GM18867 (cell line): ENCODE measurements around the gene CADM2.
"Not testable (repeated sequence)": the region's sequence is repeated elsewhere in the genome, so short reads cannot be mapped to it uniquely, and the experiment has no call there.

Experiments used
- ATAC-seq: cut with Tn5 transposase; IDR thresholded peaks from one replicate; pipeline ENCODE4 v1.9.1; 2021; ENCODE audit warnings: mild to moderate bottlenecking, moderate library complexity; ENCODE audit not compliant: unreplicated experiment

Gene CADM2

GRCh38 chr3:85074003-85074402 lies 115.2 kb downstream of the CADM2 start:
- no peak for ATAC-seq

GRCh38 chr3:85075663-85076062 lies 116.9 kb downstream of the CADM2 start:
- ATAC-seq = no peak

- no peak for ATAC-seq
Measured at GRCh38 chr3:85077018-85077417, 118.2 kb downstream of the CADM2 start.

- ATAC-seq = no peak
Measured at GRCh38 chr3:85081191-85081906, 122.6 kb downstream of the CADM2 start.

DNA sequence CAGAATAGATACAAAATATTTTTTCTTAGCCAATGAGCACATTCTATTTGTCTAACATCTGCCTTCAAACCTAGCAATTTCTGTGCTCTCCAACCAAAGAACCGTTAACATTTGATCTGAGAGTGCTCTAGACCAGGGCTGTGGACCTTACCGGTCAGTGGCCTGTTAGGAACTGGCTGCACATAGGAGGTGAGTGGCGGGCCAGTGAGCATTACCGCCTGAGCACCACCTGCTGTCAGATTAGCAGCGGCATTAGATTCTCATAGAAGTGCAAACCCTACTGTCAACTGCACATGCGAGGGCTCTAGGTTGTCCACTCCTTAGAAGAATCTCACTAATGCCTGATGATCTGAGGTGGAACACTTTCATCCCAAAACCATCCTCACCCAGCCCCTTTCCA lies 131.7 kb downstream of the CADM2 start:
- no peak for ATAC-seq

GRCh38 chr3:85100316-85100715 lies 141.5 kb downstream of the CADM2 start:
- ATAC-seq = no peak

GRCh38 chr3:85102781-85103180 lies 144.0 kb downstream of the CADM2 start:
- ATAC-seq = no peak

GRCh38 chr3:85110393-85110792 lies 151.6 kb downstream of the CADM2 start:
- no peak for ATAC-seq

- ATAC-seq = no peak
Measured at GRCh38 chr3:85120879-85121278, 162.1 kb downstream of the CADM2 start.

DNA sequence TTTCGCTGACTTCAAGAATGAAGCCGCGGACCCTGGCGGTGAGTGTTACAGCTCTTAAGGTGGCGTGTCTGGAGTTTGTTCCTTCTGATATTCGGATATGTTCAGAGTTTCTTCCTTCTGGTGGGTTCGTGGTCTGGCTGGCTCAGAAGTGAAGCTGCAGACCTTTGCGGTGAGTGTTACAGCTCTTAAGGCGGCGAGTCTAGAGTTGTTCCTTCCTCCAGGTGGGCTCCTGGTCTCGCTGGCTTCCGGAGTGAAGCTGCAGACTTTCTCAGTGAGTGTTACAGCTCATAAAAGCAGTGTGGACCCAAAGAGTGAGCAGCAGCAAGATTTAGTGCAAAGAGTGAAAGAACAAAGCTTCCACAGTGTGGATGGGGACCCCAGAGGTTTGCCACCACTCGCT lies 174.1 kb downstream of the CADM2 start:
- ATAC-seq = not testable (repeated sequence)

GRCh38 chr3:85133691-85134420 lies 175.1 kb downstream of the CADM2 start:
- ATAC-seq = not testable (repeated sequence)

GRCh38 chr3:85142626-85143025 lies 183.8 kb downstream of the CADM2 start:
- no peak for ATAC-seq

DNA sequence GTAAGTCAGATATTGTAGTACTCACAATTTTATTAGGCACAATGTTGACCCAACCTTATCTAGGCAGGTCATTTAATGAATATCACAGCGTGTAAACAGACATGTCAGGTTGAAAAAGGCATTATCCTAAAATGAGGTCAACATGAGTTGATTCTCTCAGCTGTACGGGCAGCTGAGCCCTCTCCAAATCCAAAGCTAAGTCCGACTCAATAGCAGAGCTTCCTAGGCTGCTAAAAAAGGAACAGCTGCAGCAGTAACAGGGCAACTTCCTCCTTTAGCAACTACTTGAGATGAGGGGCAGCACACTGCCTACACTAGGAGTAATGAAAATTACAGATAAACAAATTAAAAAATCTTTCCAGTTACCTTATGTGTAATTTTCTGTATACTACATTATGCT lies 189.2 kb downstream of the CADM2 start:
- ATAC-seq = no peak

- ATAC-seq = no peak
Measured at GRCh38 chr3:85151555-85151954, 192.8 kb downstream of the CADM2 start.

DNA sequence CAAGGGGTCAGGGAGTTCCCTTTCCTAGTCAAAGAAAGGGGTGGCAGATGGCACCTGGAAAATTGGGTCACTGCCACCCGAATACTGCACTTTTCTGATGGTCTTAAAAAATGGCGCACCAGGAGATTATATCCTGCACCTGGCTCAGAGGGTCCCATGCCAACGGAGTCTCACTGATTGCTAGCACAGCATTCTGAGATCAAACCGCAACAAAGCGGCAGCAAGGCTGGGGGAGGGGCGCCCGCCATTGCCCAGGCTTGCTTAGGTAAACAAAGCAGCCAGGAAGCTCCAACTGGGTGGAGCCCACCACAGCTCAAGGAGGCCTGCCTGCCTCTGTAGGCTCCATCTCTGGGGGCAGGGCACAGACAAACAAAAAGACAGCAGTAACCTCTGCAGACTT lies 194.5 kb downstream of the CADM2 start:
- not testable (repeated sequence) for ATAC-seq

GRCh38 chr3:85159376-85159775 lies 200.6 kb downstream of the CADM2 start:
- no peak for ATAC-seq

DNA sequence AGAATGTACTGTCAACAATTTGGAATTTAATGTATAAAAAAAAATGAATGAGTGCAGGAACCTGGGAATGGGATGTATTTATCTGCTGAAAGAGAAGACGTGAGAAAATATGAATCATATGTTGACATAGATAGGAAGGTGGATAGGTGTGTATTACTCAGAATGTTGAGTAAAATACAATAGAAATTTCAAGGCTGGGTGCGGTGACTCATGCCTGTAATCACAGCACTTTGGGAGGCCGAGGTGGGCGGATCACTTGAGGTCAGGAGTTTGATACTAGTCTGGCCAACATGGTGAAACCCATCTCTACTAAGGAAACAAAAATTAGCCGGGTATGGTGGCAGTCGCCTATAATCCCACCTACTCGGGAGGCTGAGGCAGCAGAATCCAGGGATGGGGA lies 202.8 kb downstream of the CADM2 start:
- ATAC-seq = no peak

DNA sequence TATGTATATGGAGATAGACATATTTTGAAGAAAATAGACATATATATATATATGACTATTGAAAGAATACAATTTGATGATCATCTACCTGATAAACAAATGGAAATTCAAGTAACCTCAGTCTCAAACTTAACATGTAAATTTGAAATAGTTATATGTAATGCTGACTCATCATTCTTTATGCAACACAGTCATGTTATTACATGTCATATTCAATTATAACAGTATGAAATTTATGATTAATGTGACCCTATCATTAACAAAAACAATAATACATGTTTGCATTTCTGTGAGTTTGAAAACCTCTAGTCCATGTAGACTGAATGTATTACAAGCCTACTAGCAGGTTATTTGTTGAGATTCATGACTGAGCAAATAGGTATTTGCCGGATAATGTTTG lies 204.1 kb downstream of the CADM2 start:
- no peak for ATAC-seq

GRCh38 chr3:85164436-85164835 lies 205.6 kb downstream of the CADM2 start:
- no peak for ATAC-seq

GRCh38 chr3:85167576-85167975 lies 208.8 kb downstream of the CADM2 start:
- ATAC-seq = no peak

- no peak for ATAC-seq
Measured at GRCh38 chr3:85170646-85171045, 211.9 kb downstream of the CADM2 start.

DNA sequence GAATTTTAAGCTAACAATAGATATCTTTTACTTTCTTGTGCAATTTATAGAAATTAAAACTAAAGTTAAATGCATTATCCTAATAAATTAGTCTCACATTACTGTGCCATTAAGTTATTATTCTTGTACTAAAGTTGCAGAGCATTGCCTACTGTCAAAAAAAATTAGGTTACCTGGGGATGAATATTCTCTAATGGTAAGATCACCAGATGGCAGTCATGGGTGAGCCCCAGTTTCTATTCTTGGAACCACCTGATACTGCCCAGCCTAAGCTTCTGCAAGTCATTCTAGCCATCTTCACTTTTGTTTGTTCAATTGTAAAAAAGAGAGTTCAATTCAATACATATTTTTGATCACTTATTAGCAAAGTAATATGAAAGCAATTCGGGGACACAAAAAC lies 213.2 kb downstream of the CADM2 start:
- ATAC-seq = no peak

- no peak for ATAC-seq
Measured at GRCh38 chr3:85176799-85177198, 218.0 kb downstream of the CADM2 start.
